GM12865 (cell line): ENCODE data around the gene WDR48.

Experiments
- DNase-seq: peaks from one replicate; pipeline ENCODE4 v3.0.0; 2010; ENCODE audit warnings: low read depth
- H3K4me3 ChIP-seq: 2 replicates; pipeline ENCODE4 v1.5.1; 2011; ENCODE audit warnings: mild to moderate bottlenecking, low read depth, low read length, control low read depth
- CTCF ChIP-seq: IDR thresholded peaks from 2 replicates; pipeline ENCODE4 v1.5.1; 2011; ENCODE audit warnings: low read length, control low read depth, low read depth, inconsistent platforms; ENCODE audit not compliant: insufficient read depth; ENCODE audit errors: missing control alignments

WDR48 gene

GRCh38 chr3:39137435-39137936 is 85.7 kb downstream of the WDR48 start:
- DNase-seq, result no peak
- no peak overlapping the region for H3K4me3 ChIP-seq
- no peak for TF ChIP-seq CTCF

- H3K4me3 ChIP-seq, result no peak overlapping the region
- DNase-seq, result no peak
- TF ChIP-seq CTCF, result no peak
Observed at GRCh38 chr3:39137991-39138803, 86.4 kb downstream of the WDR48 start.

- H3K4me3 ChIP-seq, result no peak overlapping the region
- DNase-seq, result no peak
- no peak for TF ChIP-seq CTCF
Observed at GRCh38 chr3:39138804-39139415, 87.1 kb downstream of the WDR48 start.

- no peak for DNase-seq
- H3K4me3 ChIP-seq, result no peak overlapping the region
- no peak for TF ChIP-seq CTCF
Observed at GRCh38 chr3:39139442-39139841, 87.6 kb downstream of the WDR48 start.

- no peak for DNase-seq
- no peak for TF ChIP-seq CTCF
Observed at GRCh38 chr3:39140341-39140971, 88.6 kb downstream of the WDR48 start.

GRCh38 chr3:39141171-39141995 is 89.6 kb downstream of the WDR48 start:
- H3K4me3 ChIP-seq, result no peak overlapping the region
- TF ChIP-seq CTCF, result no peak
- no peak for DNase-seq

More at GRCh38 chr3:39140341-39140971, 88.6 kb downstream of the WDR48 start:
- H3K4me3 ChIP-seq, result no peak overlapping the region
